ENCODE results near the gene SMPD3. TPM values are rescaled to one million over a fixed set of nuclear protein-coding genes. Genes with fewer than 3 reads are reported as not detected.

SMPD3 gene
- total RNA-seq, 2 donors from 2014 or later = 0.19 to 0.23 TPM

DNA sequence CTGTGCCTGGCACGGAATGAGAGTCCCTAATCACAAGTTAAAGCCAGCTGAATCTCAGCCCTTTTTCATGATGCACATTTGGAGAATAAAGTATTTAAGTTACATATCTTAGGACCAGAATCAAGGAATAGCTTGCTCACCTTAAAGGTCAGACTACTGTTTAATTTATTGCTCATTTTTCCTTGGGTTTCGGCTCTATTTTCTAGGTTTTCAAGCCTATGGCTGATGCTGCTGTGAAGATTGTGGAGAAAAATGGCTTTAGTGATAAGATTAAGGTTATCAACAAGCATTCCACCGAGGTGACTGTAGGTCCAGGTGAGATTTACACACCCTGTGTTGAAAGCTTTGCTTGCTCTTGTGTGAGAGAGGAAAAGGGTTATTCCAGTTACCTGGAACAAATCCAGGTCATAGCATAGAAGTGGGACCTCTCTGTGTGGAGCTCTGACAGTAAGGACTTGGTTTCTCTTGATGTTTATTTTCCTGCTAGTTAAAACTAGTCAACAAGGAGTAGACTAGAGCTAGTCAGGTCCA, 119.4 kb downstream of the SMPD3 start:
- DNase-seq (ENCODE audit: low spot score) = no peak
- intact Hi-C loops (cut with DNase I) = loop anchor here (2.0 to 5.0 kb wide), 2 partner anchors 67 to 68 kb away; partner anchors contain the start of gene SLC7A6 (in 1 of the 2)

DNA sequence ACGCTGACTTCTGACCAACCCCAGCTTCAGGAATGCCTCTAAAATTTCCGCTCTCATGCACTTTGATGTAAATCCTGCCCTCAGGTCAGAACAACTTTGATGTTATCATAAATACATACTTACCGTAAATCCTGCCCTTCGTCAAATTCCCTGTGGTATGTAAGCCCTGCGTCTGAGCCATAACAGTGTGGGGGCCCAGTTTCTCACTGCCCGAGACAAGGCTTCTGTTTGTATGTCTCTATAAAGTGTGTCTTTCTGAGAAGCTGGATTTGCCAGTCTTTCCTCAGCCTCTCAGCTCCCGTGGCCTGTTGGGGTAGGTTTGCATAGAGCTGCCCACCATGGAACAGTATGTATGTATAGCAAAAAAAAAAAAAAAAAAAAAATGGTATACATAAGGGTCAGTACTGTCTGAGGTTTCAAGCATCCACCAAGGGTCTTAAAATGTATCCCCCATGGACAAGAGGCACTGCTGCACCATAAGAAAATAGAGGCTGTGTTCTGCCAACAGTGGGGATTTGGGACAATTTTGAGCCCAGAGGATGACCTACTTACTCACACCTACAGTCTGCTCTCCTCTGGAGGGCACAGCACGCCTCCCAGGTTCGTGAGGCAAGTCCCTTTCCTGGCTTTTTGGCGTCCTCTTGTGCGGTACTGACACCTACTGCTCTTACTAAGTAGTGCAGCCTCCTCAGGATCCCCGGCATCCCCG, 120.0 kb downstream of the SMPD3 start:
- intact Hi-C loops (cut with DNase I) = loop anchor here (2.0 to 5.0 kb wide), 2 partner anchors 66 to 68 kb away; partner anchors contain the start of gene SLC7A6 (in 1 of the 2)
- DNase-seq (ENCODE audit: low spot score) = peak; percentile 91

DNA sequence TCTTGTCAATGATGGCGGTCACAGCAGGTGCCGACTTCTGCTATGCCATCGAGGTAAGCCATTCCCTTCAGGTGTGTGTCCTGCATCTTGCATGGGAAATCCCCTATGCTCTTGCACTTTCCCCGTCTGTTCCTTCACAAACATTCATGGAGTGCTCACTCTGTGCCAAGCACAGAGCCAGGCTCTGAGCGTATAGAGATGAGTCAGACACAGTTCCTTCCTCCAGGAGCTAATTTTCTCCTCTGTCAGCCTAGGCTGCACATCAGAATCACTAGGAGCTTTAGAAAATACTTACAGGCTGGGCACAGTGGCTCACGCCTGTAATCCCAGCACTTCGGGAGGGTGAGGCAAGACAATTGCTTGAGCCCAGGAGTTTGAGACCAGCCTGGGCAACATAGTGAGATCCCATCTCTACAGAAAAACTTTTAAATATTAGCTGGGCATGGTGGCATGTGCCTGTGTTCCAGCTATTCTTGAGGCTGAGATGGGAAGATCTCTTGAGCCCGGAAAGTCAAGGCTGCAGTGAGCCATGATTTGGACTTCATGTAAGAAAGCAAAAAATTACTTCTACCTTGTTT, 123.4 kb downstream of the SMPD3 start:
- DNase-seq (ENCODE audit: low spot score) = no peak
- intact Hi-C loops (cut with DNase I) = loop anchor here in 1 of 2 donors (5.0 kb wide), 1 partner anchor 63 kb away; the partner anchor contains the start of gene SLC7A6

DNA sequence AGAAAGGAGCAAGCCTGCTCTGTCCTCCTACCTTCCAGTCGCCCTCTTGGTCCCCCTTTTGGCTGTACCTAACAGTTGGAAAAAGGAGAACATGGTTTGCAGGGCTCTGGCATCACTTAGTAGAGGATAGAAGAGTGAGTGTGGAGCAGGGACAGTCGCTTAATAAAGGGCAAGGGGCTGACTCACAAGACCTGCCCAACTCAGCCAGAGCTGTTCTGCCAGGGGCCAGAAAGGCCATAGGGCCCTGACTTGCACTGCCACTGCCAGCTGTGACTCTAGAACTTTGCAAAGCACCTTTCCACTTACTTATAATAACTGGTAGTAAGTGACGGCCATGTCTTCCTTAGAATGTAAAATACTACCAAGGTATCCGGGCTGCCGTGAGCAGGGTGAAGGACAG, 124.0 kb downstream of the SMPD3 start:
- intact Hi-C loops (cut with DNase I) = no loop called here
- DNase-seq (ENCODE audit: low spot score) = no peak

DNA sequence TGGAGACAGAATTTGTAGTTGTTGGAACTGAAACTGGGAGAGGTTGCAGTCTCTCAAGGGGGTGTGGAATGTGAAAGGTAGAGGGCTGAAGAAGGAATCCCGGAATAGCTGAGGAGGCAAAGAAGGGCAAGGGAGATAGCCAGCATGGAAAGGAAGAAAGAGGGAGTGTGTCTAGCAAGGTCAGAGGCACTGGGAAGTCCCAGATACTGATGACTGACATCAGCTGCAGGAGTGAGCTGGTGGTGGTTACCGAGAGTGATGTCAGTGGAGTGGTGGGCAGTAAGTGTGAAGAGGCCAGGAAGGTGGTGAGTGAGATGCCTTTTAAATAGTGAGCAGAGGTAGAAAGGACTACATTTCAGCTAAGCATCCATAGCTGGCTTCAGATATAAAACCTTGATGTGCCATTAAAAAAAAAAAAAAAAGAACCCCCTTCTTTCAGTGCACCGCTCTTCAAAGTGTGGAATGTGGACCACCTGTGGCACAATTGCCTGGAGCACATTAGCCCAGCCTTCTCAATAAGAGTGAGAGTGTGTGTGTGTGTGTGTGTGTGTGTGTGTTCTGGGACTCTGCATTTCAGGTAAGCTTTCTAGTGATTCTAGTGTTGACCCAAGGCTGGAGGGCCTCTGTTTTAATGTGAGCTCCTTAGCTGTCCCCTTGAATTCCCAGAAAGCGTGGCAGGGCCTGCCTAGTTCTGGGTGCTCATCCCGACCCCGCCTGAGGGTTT, 129.0 kb downstream of the SMPD3 start:
- intact Hi-C loops (cut with DNase I) = no loop called here
- no peak for DNase-seq (ENCODE audit: low spot score)

DNA sequence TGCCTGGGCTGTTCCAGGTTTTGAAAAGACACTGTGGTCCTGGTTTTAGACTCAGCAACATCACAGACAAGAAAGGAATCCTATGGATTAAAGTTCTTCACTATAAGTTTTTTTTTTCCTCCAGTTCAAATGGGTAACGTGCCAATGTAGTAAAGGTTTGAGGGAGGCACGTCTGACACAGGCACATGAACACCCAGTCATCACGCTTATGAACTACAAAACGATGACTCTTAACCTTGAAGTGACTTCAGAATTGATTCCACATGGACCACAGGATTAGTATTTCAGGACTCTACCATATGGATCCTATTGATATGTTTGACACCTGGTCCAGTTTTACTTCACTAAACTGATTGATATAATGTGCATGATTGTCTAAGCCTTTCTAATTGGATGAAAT, 135.2 kb downstream of the SMPD3 start:
- intact Hi-C loops (cut with DNase I) = no loop called here
- DNase-seq (ENCODE audit: low spot score) = no peak

DNA sequence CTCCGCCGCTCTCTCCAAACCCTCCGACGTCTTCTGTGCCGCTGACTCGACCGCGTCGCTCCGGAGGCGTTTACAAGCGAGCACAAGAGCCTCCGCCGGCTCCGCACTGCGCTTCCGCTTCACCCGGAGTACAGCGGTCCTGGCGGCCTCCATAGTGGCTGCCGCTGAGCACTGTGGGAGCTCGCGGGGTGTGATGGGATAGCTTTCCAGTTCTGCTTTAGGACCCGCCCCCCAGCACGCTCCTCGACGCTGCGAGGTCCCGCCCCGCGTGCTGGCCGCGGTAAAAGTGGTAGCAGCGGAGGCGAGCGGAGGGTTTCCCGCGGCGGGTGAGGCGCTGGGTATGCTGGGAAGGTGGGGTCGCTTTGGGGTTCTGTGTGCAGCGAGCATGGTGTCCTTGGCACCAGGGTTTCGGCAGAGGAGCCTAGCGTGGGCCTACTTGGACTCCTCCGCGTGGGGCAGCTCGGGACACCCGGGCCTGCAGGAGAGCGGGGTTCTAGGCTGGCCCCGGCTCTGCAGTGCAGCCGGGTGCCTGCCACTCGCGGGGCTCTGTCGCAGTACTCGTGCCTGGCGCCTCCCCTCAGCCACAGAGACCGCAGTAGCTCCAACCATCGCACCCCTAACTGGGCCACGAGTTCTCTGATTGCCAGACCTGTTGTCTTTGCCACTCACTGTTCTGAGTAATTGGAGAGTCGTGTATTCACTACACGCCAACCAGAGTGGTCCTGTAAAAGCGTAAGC, 137.4 kb downstream of the SMPD3 start, which contains the start of the genes PRMT7 and SLC7A6OS:
TSS of gene PRMT7 (plus strand) at position 246 of the 738 bp plus-strand sequence. CDS start 4,961 bp downstream, outside the sequence.
TSS of gene SLC7A6OS (minus strand) at position 173 of the 738 bp plus-strand sequence. CDS start at position 153, 20 bp downstream.
- DNase-seq (ENCODE audit: low spot score) = peak; percentile 96
- intact Hi-C loops (cut with DNase I) = loop anchor here in 1 of 2 donors (1.0 kb wide), 1 partner anchor 31 kb away; no protein-coding TSS in a partner anchor

DNA sequence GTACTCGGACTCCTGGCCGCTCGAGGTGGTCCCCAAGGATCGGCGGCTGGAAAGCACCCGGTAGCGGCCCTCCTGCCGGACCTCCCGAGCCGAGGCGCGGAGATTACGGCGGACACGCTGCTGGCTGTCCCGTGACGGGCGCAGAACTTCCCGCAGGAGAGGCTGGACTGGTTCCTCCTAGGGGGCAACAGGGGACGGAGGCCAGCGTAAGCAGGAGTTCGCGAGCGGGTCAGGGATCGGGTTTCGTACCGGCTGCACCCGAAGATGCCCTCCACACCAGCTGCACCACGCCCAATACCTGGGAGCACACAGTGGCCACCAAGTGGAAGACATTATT, 137.9 kb downstream of the SMPD3 start:
- intact Hi-C loops (cut with DNase I) = no loop called here
- DNase-seq (ENCODE audit: low spot score) = peak; percentile 78

DNA sequence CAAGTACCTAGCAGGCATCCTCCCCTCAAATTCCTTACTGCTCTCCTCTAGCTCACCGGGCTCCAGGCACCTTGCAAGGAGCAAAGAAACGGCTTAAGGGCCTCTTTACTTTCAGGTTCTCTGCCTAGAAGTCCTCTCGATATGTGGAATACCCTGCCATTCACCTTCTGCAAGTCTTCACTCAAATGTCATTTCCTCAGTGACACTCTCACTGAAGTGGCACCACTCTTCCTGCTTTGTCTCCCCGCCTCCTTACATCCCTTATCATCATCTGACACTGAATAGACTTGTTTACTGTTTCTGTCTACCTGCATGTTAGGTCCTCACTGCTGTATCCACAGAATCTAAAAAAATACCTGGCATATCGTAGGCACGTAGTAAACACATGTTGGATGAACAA, 138.5 kb downstream of the SMPD3 start:
- intact Hi-C loops (cut with DNase I) = no loop called here
- DNase-seq (ENCODE audit: low spot score) = no peak

Other genes starting within 250 kb of the SMPD3 start
- gene ESRP2, start 212.4 kb downstream of the SMPD3 start, total RNA-seq = under 1 TPM in 1 of 2 donors, not detected in 1; 0.23 TPM
- 10 to 100 TPM; 11.6 to 21.9 TPM for gene PLA2G15, start 203.1 kb downstream of the SMPD3 start, total RNA-seq
- 10 to 100 TPM; 28.4 to 39.7 TPM for gene SLC7A6, start 184.0 kb downstream of the SMPD3 start, total RNA-seq
- 10 to 100 TPM in 1 of 2 donors, 1 to 10 TPM in 1; 9.9 to 12.5 TPM for gene SLC7A6OS, start 137.6 kb downstream of the SMPD3 start, total RNA-seq
- gene PRMT7, start 137.5 kb downstream of the SMPD3 start, total RNA-seq = 10 to 100 TPM; 18.1 to 22.9 TPM
- 10 to 100 TPM; 17.9 to 18.1 TPM for gene ZFP90, start 90.8 kb upstream of the SMPD3 start, total RNA-seq
- gene CDH3, start 196.8 kb upstream of the SMPD3 start, total RNA-seq = 1 to 10 TPM; 2.9 to 3.4 TPM

Measured in posterior vena cava (tissue), 2 donors.